IPS DF 4.7 (cell line): Measurements from ENCODE around the gene SNAI3.

ENCODE experiments used
- DNase-seq: peaks from one replicate; pipeline ENCODE4 v3.0.0-alpha.2; 2013; ENCODE audit warnings: low spot score; ENCODE audit errors: extremely low read depth

Gene SNAI3

GRCh38 chr16:88686439-88687253, at the start of gene SNAI3:
Gene SNAI3, minus strand, starts transcription at chr16:88686507. Its CDS starts 101 bp downstream, at chr16:88686406.
- DNase-seq: no peak

GRCh38 chr16:88736088-88736487, 49.8 kb upstream of the SNAI3 start:
- no peak for DNase-seq

DNA sequence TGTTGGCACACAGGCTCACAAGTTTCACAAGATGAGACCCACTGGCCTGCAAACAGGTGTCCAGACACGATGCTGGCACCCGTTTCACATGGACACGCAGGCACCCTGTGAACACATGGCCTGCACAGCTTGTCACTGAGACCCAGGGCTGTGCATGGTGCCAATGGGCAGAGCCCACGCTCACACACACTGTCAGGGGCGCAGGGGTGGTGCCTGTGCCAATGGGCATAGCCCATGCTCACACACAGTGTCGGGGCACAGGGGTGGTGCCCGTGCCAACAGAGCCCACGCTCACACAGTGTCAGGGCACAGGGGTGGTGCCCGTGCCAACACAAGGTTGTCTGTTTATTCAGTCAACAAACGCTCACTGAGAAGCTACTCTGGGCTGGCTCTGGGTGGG, 49.3 kb upstream of the SNAI3 start:
- no peak for DNase-seq

GRCh38 chr16:88735121-88735520, 48.8 kb upstream of the SNAI3 start:
- DNase-seq: no peak

- no peak for DNase-seq
Measured at GRCh38 chr16:88734361-88734728, 48.0 kb upstream of the SNAI3 start.

DNA sequence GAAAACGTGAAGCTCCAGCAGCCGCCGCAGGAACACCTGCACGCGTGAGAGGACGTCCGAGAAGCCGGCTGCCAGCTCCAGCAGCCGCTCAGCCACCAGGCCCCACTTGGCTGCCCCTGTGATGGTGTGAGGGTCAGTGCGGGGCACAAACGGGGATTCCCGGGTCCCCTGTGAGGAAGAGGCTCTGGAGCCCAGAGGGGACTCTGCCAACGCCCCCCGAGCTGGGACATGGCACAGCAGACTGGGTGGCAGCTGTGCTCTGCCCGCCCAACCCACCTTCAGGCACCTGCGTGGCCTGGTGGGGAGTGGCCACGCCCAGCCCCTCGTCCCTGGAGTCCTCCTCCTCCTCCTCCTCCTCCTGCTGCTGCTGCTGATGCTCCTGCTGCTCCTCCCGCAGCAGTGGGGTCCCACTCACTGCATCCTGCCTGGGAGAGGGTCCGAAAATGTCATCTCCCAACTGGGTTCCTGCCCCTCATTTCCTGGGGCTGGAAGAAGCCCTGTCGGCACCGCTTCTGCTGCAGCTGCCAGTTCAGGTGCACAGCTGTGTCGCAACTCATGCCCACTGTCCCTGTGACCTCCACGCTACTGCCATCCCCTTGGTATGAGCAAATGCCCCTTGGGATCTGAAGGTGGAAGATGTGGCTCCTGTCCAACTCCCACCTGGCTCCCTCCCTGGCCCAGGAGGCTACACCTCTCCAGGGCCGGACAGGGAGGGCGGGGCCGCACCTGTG, 47.5 kb upstream of the SNAI3 start:
- DNase-seq: no peak

- DNase-seq: no peak
Measured at GRCh38 chr16:88732961-88733294, 46.6 kb upstream of the SNAI3 start.

DNA sequence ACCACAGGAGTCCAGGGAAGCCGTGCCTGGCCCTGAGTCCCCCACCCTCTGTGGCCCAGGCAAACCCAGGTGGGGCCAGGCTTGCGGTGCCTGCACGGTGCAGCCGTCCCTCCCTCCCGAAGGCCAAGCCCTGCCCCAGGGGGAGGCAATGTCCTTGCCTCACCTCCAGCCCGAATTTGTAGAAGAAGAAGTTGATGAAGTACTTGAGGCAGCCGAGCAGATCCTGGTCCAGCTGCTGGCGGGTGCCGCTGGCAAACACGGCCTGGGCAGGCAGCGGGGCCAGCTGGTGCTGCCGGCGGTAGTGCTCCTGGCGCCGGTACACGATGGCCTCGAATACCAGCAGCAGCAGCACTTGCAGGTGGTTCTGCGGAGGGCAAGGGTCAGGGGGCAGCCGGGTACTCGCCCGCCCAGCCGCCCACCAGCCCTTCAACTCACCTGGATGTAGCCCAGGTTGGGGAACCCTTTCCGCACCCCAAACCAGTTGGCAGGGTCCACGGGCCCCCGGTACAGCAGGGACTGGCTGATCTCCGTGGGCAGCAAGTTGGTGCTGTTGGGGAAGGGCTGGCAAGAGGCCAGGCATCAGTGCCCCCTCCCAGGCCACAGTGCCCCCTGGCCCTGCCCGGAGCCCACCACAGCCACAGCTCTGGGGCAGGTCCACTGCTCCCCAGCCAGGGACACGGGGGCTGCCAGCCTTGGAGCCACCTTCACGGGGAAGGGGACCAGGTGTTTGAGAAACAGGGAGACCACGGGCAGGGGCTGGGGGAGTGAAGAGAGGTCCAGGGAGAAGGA, 46.1 kb upstream of the SNAI3 start:
- DNase-seq: no peak

GRCh38 chr16:88731699-88732098, 45.4 kb upstream of the SNAI3 start:
- DNase-seq: no peak

GRCh38 chr16:88730632-88731607, 44.6 kb upstream of the SNAI3 start:
- DNase-seq: no peak

- DNase-seq: no peak
Measured at GRCh38 chr16:88727871-88728270, 41.6 kb upstream of the SNAI3 start.

DNA sequence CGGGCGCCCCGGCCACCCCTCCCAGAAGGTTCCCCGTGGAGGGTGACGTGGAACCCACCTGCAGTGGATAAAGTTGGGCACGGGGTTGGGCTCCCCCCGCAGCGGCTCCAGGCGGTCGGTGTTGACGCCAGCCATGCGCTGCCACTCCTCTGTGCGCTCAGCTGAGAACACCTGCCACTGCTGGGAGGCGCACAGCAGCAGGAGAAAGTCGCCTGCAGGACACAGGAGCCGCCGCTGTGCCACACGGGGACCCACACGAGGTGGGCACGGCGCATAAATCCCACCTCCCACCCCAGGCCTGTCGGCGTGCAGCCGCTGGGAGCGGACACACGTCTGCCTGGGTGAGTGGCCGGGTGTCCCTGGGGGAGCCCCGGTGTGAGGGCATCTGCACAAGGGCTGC, 40.7 kb upstream of the SNAI3 start:
- no peak for DNase-seq

DNA sequence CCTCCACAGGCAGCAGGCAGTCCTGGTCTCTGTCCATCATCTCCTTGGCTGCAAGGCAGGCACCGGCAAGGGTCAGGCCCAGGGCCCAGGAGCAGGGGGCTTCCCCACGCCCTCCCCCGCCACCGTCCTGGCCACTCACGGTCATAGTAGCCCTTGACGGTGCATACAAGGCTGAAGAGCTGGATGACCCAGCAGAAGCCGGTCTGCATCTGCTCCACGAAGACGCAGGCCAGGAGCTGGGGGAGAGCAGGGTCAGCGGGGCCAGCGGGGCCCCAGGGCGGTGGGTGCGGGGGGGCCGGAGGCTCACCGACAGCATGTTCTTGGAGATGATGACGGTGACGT, 40.1 kb upstream of the SNAI3 start:
- no peak for DNase-seq

DNA sequence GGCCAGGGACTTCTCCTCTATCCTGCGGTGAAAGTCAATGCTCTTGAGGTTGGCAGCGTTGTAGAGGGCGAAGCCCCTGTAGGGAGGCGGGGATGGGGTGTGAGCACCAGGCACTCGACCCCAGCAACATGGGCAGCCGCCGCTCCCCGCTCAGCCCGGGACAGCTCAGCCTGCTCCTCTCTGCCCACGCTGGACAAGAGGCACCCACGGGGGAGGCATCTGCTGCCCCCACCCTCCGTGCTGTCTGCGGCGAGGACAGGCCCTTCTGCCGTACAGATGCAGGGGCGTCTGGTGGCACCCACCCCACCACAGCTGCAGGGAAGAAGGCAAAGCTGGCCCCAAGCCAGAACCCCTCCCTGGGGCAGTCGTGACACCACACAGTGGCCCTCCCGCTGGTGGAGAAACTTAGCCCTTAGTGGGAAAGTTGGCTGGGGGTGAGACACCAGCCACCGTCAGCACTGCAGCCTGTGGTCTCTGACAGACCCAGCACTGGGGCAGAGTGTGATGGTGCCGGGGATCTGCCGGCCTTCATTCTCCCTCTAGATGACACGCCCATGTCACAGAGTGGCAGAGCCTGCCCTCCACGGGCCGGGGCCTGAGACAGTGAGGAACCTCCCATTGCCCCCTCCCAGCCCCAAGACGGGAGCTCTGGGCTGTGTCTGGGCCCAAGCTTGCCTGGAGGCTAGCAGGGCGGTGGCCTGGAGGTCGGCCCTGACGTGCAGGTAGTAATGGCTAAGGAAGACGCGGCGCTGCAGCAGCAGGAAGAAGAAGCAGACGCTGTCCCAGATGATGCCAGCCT, 39.5 kb upstream of the SNAI3 start:
- DNase-seq: no peak

GRCh38 chr16:88724855-88725555, 38.7 kb upstream of the SNAI3 start:
- no peak for DNase-seq

DNA sequence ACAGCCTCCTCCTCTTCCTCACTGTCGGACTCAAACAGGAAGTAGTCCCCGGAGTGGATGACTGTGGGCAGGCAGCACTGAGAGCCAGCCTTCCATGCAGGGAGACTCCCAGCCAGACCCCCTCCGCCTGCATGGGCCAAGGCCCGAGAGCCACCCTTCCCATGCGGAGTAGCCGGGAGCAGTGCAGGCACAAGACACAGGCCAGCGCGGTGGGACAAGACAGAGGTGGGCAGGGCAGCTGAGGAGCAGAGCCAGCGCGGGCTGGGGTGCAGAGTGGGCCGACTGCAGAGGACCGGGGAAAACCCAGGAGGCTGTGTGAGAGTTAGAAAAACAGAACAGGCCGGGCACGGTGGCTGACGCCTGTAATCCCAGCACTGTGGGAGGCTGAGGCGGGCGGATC, 37.6 kb upstream of the SNAI3 start:
- DNase-seq: no peak

- DNase-seq: no peak
Measured at GRCh38 chr16:88723507-88723887, 37.2 kb upstream of the SNAI3 start.

GRCh38 chr16:88722784-88723506, 36.6 kb upstream of the SNAI3 start:
- no peak for DNase-seq
